ENCODE data around the gene LMBR1L.
A peak's percentile ranks its signal among the peaks of the same experiment; 100 is the strongest.

LMBR1L gene

GRCh38 chr12:49131051-49131893 lies 20.6 kb upstream of the LMBR1L start, which contains the start of gene TUBA1B (continued):
- TF ChIP-seq ZNF280C (tag by site-specific recombination; IDR thresholded peaks at IDR 0.05): no peak
- no peak; the same call in 1 of the 2 replicates for TF ChIP-seq ZNF140 (tag by site-specific recombination; IDR thresholded peaks at IDR 0.05)
- TF ChIP-seq ZNF626 (tag by site-specific recombination; IDR thresholded peaks at IDR 0.05): no peak
- no peak for TF ChIP-seq SCRT1 (tag by site-specific recombination; IDR thresholded peaks at IDR 0.05; ENCODE audit: borderline replicate concordance)
- TF ChIP-seq ZBTB20 (tag by site-specific recombination; IDR thresholded peaks at IDR 0.05): peak; percentile 47; the same call in 1 of the 2 replicates

GRCh38 chr12:49130151-49131050 lies 19.8 kb upstream of the LMBR1L start:
- peaks cover 0 to 40% of the 10 kb centered on the region in 2 experiments for H3K36me3 ChIP-seq (ENCODE audit: control insufficient read depth in 2 of 2, insufficient read depth in 1 of 2, low read length in 2 of 2)
- peak overlapping the region; percentile 99 for H3K27ac ChIP-seq (ENCODE audit: extremely low read depth, low read depth, low read length)
- H3K9me3 ChIP-seq (ENCODE audit: control insufficient read depth, insufficient read depth, low read depth, low read length): no peaks in the 10 kb centered on the region
- H3K4me1 ChIP-seq (ENCODE audit: control insufficient read depth, insufficient read depth, low read length): peaks cover 11% of the 10 kb centered on the region
- ChIA-PET CTCF (interaction anchor here (0.5 to 4.7 kb wide), 39 partner anchors 9 to 431 kb away, joined by 3 to 50 read pairs (median 4); partner anchors contain the start of genes DHH, LMBR1L, RHEBL1 and TUBA1A), POLR2A (interaction anchor here (0.6 to 5.1 kb wide), 53 partner anchors 9 to 448 kb away, joined by 3 to 134 read pairs (median 8); partner anchors contain the start of genes ARF3, DHH, KANSL2 and KMT2D)
- H3K4me3 ChIP-seq (ENCODE audit: low read depth, low read length): peak overlapping the region; percentile 95
- TF ChIP-seq ZNF660 (tag by site-specific recombination; IDR thresholded peaks at IDR 0.05) (peak; percentile 54), ZNF433 (tag by site-specific recombination; IDR thresholded peaks at IDR 0.05; ENCODE audit: low read depth) (no peak), ZNF791 (tag by site-specific recombination; IDR thresholded peaks at IDR 0.05) (no peak), YY2 (tag by site-specific recombination; IDR thresholded peaks at IDR 0.05) (peak; percentile 68), GLIS1 (tag by site-specific recombination; IDR thresholded peaks at IDR 0.05) (peak; percentile 42; the same call in 1 of the 2 replicates), HIC1 (tag by site-specific recombination; IDR thresholded peaks at IDR 0.05) (peak; percentile 35; the same call in 1 of the 2 replicates), GLI4 (tag by site-specific recombination; IDR thresholded peaks at IDR 0.05) (no peak), FEZF1 (tag by site-specific recombination; IDR thresholded peaks at IDR 0.05) (peak; percentile 75), KLF10 (tag by site-specific recombination; IDR thresholded peaks at IDR 0.05) (peak; percentile 43; the same call in 1 of the 2 replicates), KLF7 (tag by site-specific recombination; IDR thresholded peaks at IDR 0.05; ENCODE audit: borderline replicate concordance) (peak; percentile 83; the same call in 1 of the 2 replicates), OSR2 (tag by site-specific recombination; IDR thresholded peaks at IDR 0.05) (no peak), ZNF350 (tag by site-specific recombination; IDR thresholded peaks at IDR 0.05) (no peak)
- TF ChIP-seq, protein P1, sequence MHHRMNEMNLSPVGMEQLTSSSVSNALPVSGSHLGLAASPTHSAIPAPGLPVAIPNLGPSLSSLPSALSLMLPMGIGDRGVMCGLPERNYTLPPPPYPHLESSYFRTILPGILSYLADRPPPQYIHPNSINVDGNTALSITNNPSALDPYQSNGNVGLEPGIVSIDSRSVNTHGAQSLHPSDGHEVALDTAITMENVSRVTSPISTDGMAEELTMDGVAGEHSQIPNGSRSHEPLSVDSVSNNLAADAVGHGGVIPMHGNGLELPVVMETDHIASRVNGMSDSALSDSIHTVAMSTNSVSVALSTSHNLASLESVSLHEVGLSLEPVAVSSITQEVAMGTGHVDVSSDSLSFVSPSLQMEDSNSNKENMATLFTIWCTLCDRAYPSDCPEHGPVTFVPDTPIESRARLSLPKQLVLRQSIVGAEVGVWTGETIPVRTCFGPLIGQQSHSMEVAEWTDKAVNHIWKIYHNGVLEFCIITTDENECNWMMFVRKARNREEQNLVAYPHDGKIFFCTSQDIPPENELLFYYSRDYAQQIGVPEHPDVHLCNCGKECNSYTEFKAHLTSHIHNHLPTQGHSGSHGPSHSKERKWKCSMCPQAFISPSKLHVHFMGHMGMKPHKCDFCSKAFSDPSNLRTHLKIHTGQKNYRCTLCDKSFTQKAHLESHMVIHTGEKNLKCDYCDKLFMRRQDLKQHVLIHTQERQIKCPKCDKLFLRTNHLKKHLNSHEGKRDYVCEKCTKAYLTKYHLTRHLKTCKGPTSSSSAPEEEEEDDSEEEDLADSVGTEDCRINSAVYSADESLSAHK (tag by site-specific recombination; IDR thresholded peaks at IDR 0.05): peak; percentile 6; the same call in 1 of the 2 replicates
- TF ChIP-seq, protein P2, sequence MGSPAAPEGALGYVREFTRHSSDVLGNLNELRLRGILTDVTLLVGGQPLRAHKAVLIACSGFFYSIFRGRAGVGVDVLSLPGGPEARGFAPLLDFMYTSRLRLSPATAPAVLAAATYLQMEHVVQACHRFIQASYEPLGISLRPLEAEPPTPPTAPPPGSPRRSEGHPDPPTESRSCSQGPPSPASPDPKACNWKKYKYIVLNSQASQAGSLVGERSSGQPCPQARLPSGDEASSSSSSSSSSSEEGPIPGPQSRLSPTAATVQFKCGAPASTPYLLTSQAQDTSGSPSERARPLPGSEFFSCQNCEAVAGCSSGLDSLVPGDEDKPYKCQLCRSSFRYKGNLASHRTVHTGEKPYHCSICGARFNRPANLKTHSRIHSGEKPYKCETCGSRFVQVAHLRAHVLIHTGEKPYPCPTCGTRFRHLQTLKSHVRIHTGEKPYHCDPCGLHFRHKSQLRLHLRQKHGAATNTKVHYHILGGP (tag by site-specific recombination; IDR thresholded peaks at IDR 0.05): no peak
- TF ChIP-seq, protein P3, sequence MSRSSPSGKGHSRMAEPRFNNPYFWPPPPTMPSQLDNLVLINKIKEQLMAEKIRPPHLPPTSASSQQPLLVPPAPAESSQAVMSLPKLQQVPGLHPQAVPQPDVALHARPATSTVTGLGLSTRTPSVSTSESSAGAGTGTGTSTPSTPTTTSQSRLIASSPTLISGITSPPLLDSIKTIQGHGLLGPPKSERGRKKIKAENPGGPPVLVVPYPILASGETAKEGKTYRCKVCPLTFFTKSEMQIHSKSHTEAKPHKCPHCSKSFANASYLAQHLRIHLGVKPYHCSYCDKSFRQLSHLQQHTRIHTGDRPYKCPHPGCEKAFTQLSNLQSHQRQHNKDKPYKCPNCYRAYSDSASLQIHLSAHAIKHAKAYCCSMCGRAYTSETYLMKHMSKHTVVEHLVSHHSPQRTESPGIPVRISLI (tag by site-specific recombination; IDR thresholded peaks at IDR 0.05): peak; percentile 76
- TF ChIP-seq, protein P4, sequence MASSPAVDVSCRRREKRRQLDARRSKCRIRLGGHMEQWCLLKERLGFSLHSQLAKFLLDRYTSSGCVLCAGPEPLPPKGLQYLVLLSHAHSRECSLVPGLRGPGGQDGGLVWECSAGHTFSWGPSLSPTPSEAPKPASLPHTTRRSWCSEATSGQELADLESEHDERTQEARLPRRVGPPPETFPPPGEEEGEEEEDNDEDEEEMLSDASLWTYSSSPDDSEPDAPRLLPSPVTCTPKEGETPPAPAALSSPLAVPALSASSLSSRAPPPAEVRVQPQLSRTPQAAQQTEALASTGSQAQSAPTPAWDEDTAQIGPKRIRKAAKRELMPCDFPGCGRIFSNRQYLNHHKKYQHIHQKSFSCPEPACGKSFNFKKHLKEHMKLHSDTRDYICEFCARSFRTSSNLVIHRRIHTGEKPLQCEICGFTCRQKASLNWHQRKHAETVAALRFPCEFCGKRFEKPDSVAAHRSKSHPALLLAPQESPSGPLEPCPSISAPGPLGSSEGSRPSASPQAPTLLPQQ (tag by site-specific recombination; IDR thresholded peaks at IDR 0.05): peak; percentile 57
